Nephron (organoid): ENCODE measurements around the gene ATRIP.

Source experiments
- H3K27ac Mint-ChIP-seq, 3 experiments: 2 replicates each; pipeline ENCODE4 v1.8.0; 2020; ENCODE audit warnings: mixed read lengths in 3 of 3, mild to moderate bottlenecking in 2 of 3, moderate library complexity in 1 of 3
- H3K27me3 Mint-ChIP-seq: 2 replicates; pipeline ENCODE4 v1.8.0; 2021; ENCODE audit warnings: low read depth, mild to moderate bottlenecking, moderate library complexity, mixed read lengths
- H3K36me3 Mint-ChIP-seq: 2 replicates; pipeline ENCODE4 v1.8.0; 2020; ENCODE audit warnings: low read depth, mixed read lengths
- H3K4me1 Mint-ChIP-seq: 2 replicates; pipeline ENCODE4 v1.8.0; 2020; ENCODE audit warnings: mixed read lengths
- H3K4me3 Mint-ChIP-seq, 3 experiments: 2 replicates each; pipeline ENCODE4 v1.8.0; 2020; ENCODE audit warnings: mild to moderate bottlenecking in 3 of 3, mixed read lengths in 3 of 3, moderate library complexity in 2 of 3
- H3K9me3 Mint-ChIP-seq: 2 replicates; pipeline ENCODE4 v1.8.0; 2020; ENCODE audit warnings: mixed read lengths
- CTCF ChIP-seq, 3 experiments: fragments of 200-600 bp; sonication (generic); IDR thresholded peaks; one replicate each; pipeline ENCODE4 v1.5.0; 2021; ENCODE audit warnings: antibody characterized with exemption in 3 of 3; ENCODE audit not compliant: unreplicated experiment in 3 of 3

The ATRIP gene

GRCh38 chr3:48433472-48434118 is 12.9 kb upstream of the ATRIP start:
- H3K36me3 Mint-ChIP-seq: peaks cover 3% of the 10 kb centered on the region

GRCh38 chr3:48434591-48435222 is 11.8 kb upstream of the ATRIP start:
- peaks cover 31% of the 10 kb centered on the region for H3K4me1 Mint-ChIP-seq
- H3K9me3 Mint-ChIP-seq: no peaks in the 10 kb centered on the region
- peaks cover 3% of the 10 kb centered on the region for H3K36me3 Mint-ChIP-seq
- no peak for TF ChIP-seq CTCF (IDR thresholded peaks at IDR 0.05; ENCODE audit: unreplicated experiment in 3 of 3)
- no peak overlapping the region for H3K4me3 Mint-ChIP-seq
- peak overlapping the region; percentile 82 to 99 (median 92) for H3K27ac Mint-ChIP-seq
- no peaks in the 10 kb centered on the region for H3K27me3 Mint-ChIP-seq

More at GRCh38 chr3:48433472-48434118, 12.9 kb upstream of the ATRIP start:
- Mint-ChIP-seq H3K4me3 (peak overlapping the region; percentile 57 to 71 (median 63)), H3K27me3 (no peaks in the 10 kb centered on the region), H3K9me3 (no peaks in the 10 kb centered on the region), H3K4me1 (peaks cover 26% of the 10 kb centered on the region), H3K27ac (peak overlapping the region; percentile 82 to 99 (median 92))
- TF ChIP-seq CTCF (IDR thresholded peaks at IDR 0.05; ENCODE audit: unreplicated experiment in 3 of 3): no peak

- Mint-ChIP-seq H3K36me3 (peaks cover 3% of the 10 kb centered on the region), H3K27ac (no peak overlapping the region), H3K4me3 (no peak overlapping the region), H3K9me3 (no peaks in the 10 kb centered on the region), H3K4me1 (peaks cover 36% of the 10 kb centered on the region), H3K27me3 (no peaks in the 10 kb centered on the region)
- TF ChIP-seq CTCF (IDR thresholded peaks at IDR 0.05; ENCODE audit: unreplicated experiment in 3 of 3): no peak
Observed at GRCh38 chr3:48435223-48435595, 11.3 kb upstream of the ATRIP start.

DNA sequence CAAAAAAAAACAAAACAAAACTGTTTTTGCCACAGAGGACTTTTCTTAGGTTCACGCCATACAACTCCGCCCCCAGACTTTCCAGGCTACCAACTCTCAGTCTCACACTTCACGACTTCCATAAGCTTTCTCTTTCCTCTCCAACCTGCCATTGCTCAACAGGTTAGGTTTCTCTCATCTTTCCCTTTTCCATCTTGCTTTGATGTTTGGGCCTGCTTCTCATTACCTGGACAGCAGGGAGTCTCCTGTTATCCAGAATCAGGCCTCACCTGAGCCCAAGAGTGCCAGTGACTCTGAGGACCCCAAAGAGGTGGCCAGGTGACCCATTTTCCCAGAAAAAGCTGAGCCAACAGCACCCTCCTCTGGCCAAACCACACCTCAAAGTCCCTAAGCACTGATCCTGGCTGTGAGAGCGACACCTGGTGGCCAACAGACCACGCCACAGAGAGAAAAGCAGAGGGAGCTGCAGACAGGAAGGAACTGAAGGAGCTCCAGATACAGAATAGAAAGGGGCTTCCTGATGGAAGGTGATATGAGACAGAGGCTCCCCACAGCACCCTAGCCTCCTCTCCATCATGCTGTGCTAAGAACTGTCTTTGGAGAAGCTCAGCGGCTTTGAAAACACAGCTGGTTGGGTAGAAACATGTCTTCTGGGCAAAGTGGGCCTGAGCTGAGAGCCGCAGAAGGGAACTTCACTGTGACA is 10.6 kb upstream of the ATRIP start:
- no peaks in the 10 kb centered on the region for H3K27me3 Mint-ChIP-seq
- peaks cover 32% of the 10 kb centered on the region for H3K4me1 Mint-ChIP-seq
- peaks cover 3% of the 10 kb centered on the region for H3K36me3 Mint-ChIP-seq
- H3K27ac Mint-ChIP-seq: no peak overlapping the region
- peak; percentile 98 to 100 (median 100) for TF ChIP-seq CTCF (IDR thresholded peaks at IDR 0.05; ENCODE audit: unreplicated experiment in 3 of 3)
- H3K4me3 Mint-ChIP-seq: no peak overlapping the region
- H3K9me3 Mint-ChIP-seq: no peaks in the 10 kb centered on the region

- Mint-ChIP-seq H3K4me1 (peaks cover 32% of the 10 kb centered on the region), H3K27ac (no peak overlapping the region), H3K36me3 (peaks cover 4% of the 10 kb centered on the region), H3K9me3 (no peaks in the 10 kb centered on the region), H3K27me3 (no peaks in the 10 kb centered on the region), H3K4me3 (no peak overlapping the region)
- no peak for TF ChIP-seq CTCF (IDR thresholded peaks at IDR 0.05; ENCODE audit: unreplicated experiment in 3 of 3)
Observed at GRCh38 chr3:48436477-48436787, 10.1 kb upstream of the ATRIP start.
